Spleen (tissue), 11 donors: ENCODE results near the gene E2F8. TPM values are rescaled to one million over a fixed set of nuclear protein-coding genes. Genes with fewer than 3 reads are reported as not detected.

Experiments
- DNase-seq: peaks from one replicate; pipeline ENCODE4 v3.0.0-alpha.2; 2020
- H3K27ac ChIP-seq, 8 donors: fragments of 200-600 bp; sonication (generic) in 7 of 8; 1 replicate in 4 of 8; 2 replicates in 4 of 8; pipeline versions ENCODE4 v1.5.0 to v1.8.0; 2016 to 2021; ENCODE audit warnings: inconsistent platforms in 4 of 8, mild to moderate bottlenecking in 4 of 8, moderate library complexity in 1 of 8
- H3K27me3 ChIP-seq, 7 donors: fragments of 200-600 bp; sonication (generic) in 6 of 7; replicated peaks in 1 of 7; 1 replicate in 4 of 7; 2 replicates in 3 of 7; pipeline versions ENCODE4 v1.5.0 to v1.8.0; 2016 to 2021; ENCODE audit warnings: inconsistent platforms in 3 of 7, mild to moderate bottlenecking in 1 of 7
- H3K36me3 ChIP-seq, 6 donors: fragments of 200-600 bp; sonication (generic) in 5 of 6; 1 replicate in 4 of 6; 2 replicates in 2 of 6; pipeline versions ENCODE4 v1.5.0 to v1.8.0; 2016 to 2021; ENCODE audit warnings: inconsistent platforms in 2 of 6
- H3K4me1 ChIP-seq, 6 donors: fragments of 200-600 bp; sonication (generic) in 5 of 6; 1 replicate in 3 of 6; 2 replicates in 3 of 6; pipeline versions ENCODE4 v1.5.0 to v1.8.0; 2016 to 2021; ENCODE audit warnings: inconsistent platforms in 3 of 6
- H3K4me3 ChIP-seq, 8 donors: fragments of 200-600 bp; sonication (generic) in 7 of 8; 1 replicate in 4 of 8; 2 replicates in 4 of 8; pipeline versions ENCODE4 v1.5.0 to v1.8.0; 2016 to 2021; ENCODE audit warnings: inconsistent platforms in 4 of 8, mild to moderate bottlenecking in 4 of 8, moderate library complexity in 2 of 8
- H3K9me3 ChIP-seq, 8 donors: fragments of 200-600 bp; sonication (generic) in 7 of 8; 1 replicate in 4 of 8; 2 replicates in 4 of 8; pipeline versions ENCODE4 v1.5.0 to v1.8.0; 2016 to 2021; ENCODE audit warnings: inconsistent platforms in 4 of 8
- CTCF ChIP-seq, 11 experiments: fragments of 200-600 bp in 7 of 11; fragments of 450-650 bp in 4 of 11; sonication (generic) in 4 of 11; IDR thresholded peaks in 8 of 11; conservative IDR thresholded peaks in 3 of 11; 1 replicate in 7 of 11; 2 replicates in 4 of 11; pipeline versions ENCODE4 v1.4.0 to v1.8.0; 2016 to 2021; ENCODE audit warnings: antibody characterized with exemption in 11 of 11, inconsistent platforms in 4 of 11, mild to moderate bottlenecking in 1 of 11
- POLR2A ChIP-seq, 3 donors: fragments of 450-650 bp; IDR thresholded peaks; one replicate each; pipeline ENCODE4 v1.5.1; 2017; ENCODE audit warnings: antibody characterized with exemption in 3 of 3, mild to moderate bottlenecking in 1 of 3
- POLR2AphosphoS5 ChIP-seq, 3 donors: sonication (generic); formaldehyde crosslinking; IDR thresholded peaks; one replicate each; pipeline ENCODE4 v1.5.1; 2017; ENCODE audit warnings: antibody characterized with exemption in 3 of 3
- WGBS, 5 donors: extraction: QIAGEN DNeasy Blood & Tissue Kit in 3 of 5; methylation state at CpG; one replicate each; pipeline versions ENCODE4 v1.1.5 to v1.1.7; 2013 to 2018; 5-methylcytosine and 5-hydroxymethylcytosine counted together
- intact Hi-C: fragments of 100-400 bp; cut with DNase I; formaldehyde crosslinking; loops from one replicate; pipeline ENCODE4 v1.15.0; 2023; ENCODE audit warnings: low total_unique reads
- polyA plus RNA-seq, 3 donors: library from polyadenylated mRNA; stranded (reverse); fragments of 200-250 nt; gene quantifications; one replicate each; pipeline ENCODE4 v1.2.1, GENCODE V29; 2013
- total RNA-seq, 7 donors: library from RNA; depleted of rRNA in 3 of 7; stranded (reverse); fragments of >200 nt in 3 of 7; fragmentation: NEBNext Ultra II Directional in 4 of 7; extraction: Animal tissue kit (Norgen Biotek cat#: 25700) in 4 of 7; gene quantifications; one replicate each; pipeline versions ENCODE4 v1.1.0 to v1.2.1, GENCODE V29; 2016 to 2021
- donor health status: healthy with polysubstance abuse.
- donor health status: DM: no; HTN: no; CAD: no; lungs with moderate emphysema.
- donor health status: DM: no; HTN: no; CAD: no.
- donor health status: Bipolar disorder and iron deficiency.
- donor health status: healthy.
- donor health status: DM: no; HTN: no; CAD: no.
- donor health status: DM: yes; HTN: yes; CAD: no.

The E2F8 gene
- total and polyA plus RNA-seq, 10 donors, result 0.22 to 4.5 (median 1.8) TPM

- WGBS, 5 donors, result 73 to 84% (median 81%) methylated on average over 8 of the region's 8 CpGs
- no peak overlapping the region for H3K27ac ChIP-seq
- no peak for DNase-seq
- intact Hi-C loops, result no loop called here
- no peaks in the 10 kb centered on the region for H3K9me3 ChIP-seq
- no peak overlapping the region for H3K4me3 ChIP-seq
- H3K36me3 ChIP-seq, result no peaks in the 10 kb centered on the region
- H3K4me1 ChIP-seq, result no peaks in the 10 kb centered on the region
- H3K27me3 ChIP-seq, result no peaks in the 10 kb centered on the region
- no peak for TF ChIP-seq CTCF (IDR thresholded peaks at IDR 0.05 in 8 of 11, conservative IDR thresholded peaks at IDR 0.05 in 3 of 11)
- no peak for TF ChIP-seq POLR2AphosphoS5 (IDR thresholded peaks at IDR 0.05)
- TF ChIP-seq POLR2A (IDR thresholded peaks at IDR 0.05), result no peak
These were observed 11.8 kb upstream of the E2F8 start for GRCh38 chr11:19252394-19253152.

- no peak for DNase-seq
- H3K4me3 ChIP-seq, result no peak overlapping the region
- H3K27ac ChIP-seq, result no peak overlapping the region
- H3K9me3 ChIP-seq, result no peaks in the 10 kb centered on the region
- H3K27me3 ChIP-seq, result peaks cover 0 to 4% (median 0%) of the 10 kb centered on the region in 7 donors
- H3K36me3 ChIP-seq, result no peaks in the 10 kb centered on the region
- no peak for TF ChIP-seq POLR2AphosphoS5 (IDR thresholded peaks at IDR 0.05)
- no peak for TF ChIP-seq CTCF (IDR thresholded peaks at IDR 0.05 in 8 of 11, conservative IDR thresholded peaks at IDR 0.05 in 3 of 11)
- no peak for TF ChIP-seq POLR2A (IDR thresholded peaks at IDR 0.05)
- intact Hi-C loops, result no loop called here
- H3K4me1 ChIP-seq, result no peaks in the 10 kb centered on the region
These were observed 10.8 kb upstream of the E2F8 start for GRCh38 chr11:19251577-19251976.

- Histone ChIP-seq H3K4me1 (peaks cover 0 to 31% (median 15%) of the 10 kb centered on the region in 6 donors), H3K27me3 (peaks cover 0 to 50% (median 15%) of the 10 kb centered on the region in 7 donors), H3K9me3 (no peaks in the 10 kb centered on the region), H3K36me3 (no peaks in the 10 kb centered on the region), H3K4me3 (no peak overlapping the region), H3K27ac (no peak overlapping the region)
- intact Hi-C loops, result no loop called here
- DNase-seq, result no peak
- TF ChIP-seq CTCF (IDR thresholded peaks at IDR 0.05 in 8 of 11, conservative IDR thresholded peaks at IDR 0.05 in 3 of 11) (no peak), POLR2A (IDR thresholded peaks at IDR 0.05) (no peak), POLR2AphosphoS5 (IDR thresholded peaks at IDR 0.05) (no peak)
- WGBS, 5 donors, result 75 to 100% (median 94%) methylated on average over 1 of the region's 1 CpG
These were observed 6.1 kb upstream of the E2F8 start for GRCh38 chr11:19246816-19247215.

GRCh38 chr11:19245351-19245750 is 4.6 kb upstream of the E2F8 start:
- DNase-seq, result no peak
- no peak overlapping the region for H3K27ac ChIP-seq
- TF ChIP-seq POLR2AphosphoS5 (IDR thresholded peaks at IDR 0.05), result no peak
- TF ChIP-seq CTCF (IDR thresholded peaks at IDR 0.05 in 8 of 11, conservative IDR thresholded peaks at IDR 0.05 in 3 of 11), result no peak
- TF ChIP-seq POLR2A (IDR thresholded peaks at IDR 0.05), result no peak
- peaks cover 0 to 65% (median 30%) of the 10 kb centered on the region in 7 donors for H3K27me3 ChIP-seq
- peaks cover 5 to 46% (median 28%) of the 10 kb centered on the region in 6 donors for H3K4me1 ChIP-seq
- H3K9me3 ChIP-seq, result no peaks in the 10 kb centered on the region
- no peaks in the 10 kb centered on the region for H3K36me3 ChIP-seq
- WGBS, 5 donors, result 74 to 98% (median 92%) methylated on average over 5 of the region's 5 CpGs
- H3K4me3 ChIP-seq, result no peak overlapping the region
- intact Hi-C loops, result no loop called here
